H1 (cell line): Measurements from ENCODE around the gene LYZL4. TPM values are rescaled to one million over a fixed set of nuclear protein-coding genes. Genes with fewer than 3 reads are reported as not detected.

Experiments
- CTCF ChIA-PET: fragments of 300-600 bp; sonication (Branson Sonifier 250); formaldehyde crosslinking; loops from one replicate; lab custom pipeline; 2021; ENCODE audit not compliant: partially characterized antibody; lab: Charles Lee
- POLR2A ChIA-PET: fragments of 300-600 bp; sonication (Branson Sonifier 250); formaldehyde crosslinking; loops from one replicate; lab custom pipeline; 2021; ENCODE audit warnings: inconsistent platforms; ENCODE audit not compliant: partially characterized antibody; lab: Charles Lee
- DNase-seq, 2 experiments: peaks; one replicate each; pipeline versions ENCODE4 v3.0.0 to v3.0.0-alpha.2; 2010 to 2022; ENCODE audit warnings: low spot score in 2 of 2, low read depth in 1 of 2, mixed read lengths in 1 of 2
- FAIRE-seq: peaks from 2 replicates; lab custom pipeline; 2011; peaks lifted over from hg19 to GRCh38; lab: Jason Lieb, UNC
- H2AFZ ChIP-seq: 2 replicates; pipeline ENCODE4 v1.8.1; 2012; ENCODE audit warnings: low read length, inconsistent platforms
- H2AK5ac ChIP-seq: 2 replicates; pipeline ENCODE4 v1.6.1; 2013; ENCODE audit warnings: low read depth, low read length
- H2BK120ac ChIP-seq: replicated peaks from 2 replicates; pipeline ENCODE3; 2013; ENCODE audit warnings: low read depth, low read length, inconsistent platforms
- H2BK12ac ChIP-seq: 2 replicates; pipeline ENCODE4 v1.6.1; 2013; ENCODE audit warnings: low read depth, low read length
- H2BK15ac ChIP-seq: 2 replicates; pipeline ENCODE4 v1.6.1; 2013; ENCODE audit warnings: low read length
- H2BK20ac ChIP-seq: 2 replicates; pipeline ENCODE4 v1.6.1; 2013; ENCODE audit warnings: low read length
- H2BK5ac ChIP-seq: 2 replicates; pipeline ENCODE4 v1.6.1; 2013; ENCODE audit warnings: low read depth, low read length
- H3K14ac ChIP-seq: 2 replicates; pipeline ENCODE4 v1.6.1; 2013; ENCODE audit warnings: inconsistent platforms; ENCODE audit not compliant: insufficient read length
- H3K18ac ChIP-seq: 2 replicates; pipeline ENCODE4 v1.6.1; 2013; ENCODE audit warnings: low read length; ENCODE audit errors: extremely low read depth
- H3K23ac ChIP-seq: 2 replicates; pipeline ENCODE4 v1.6.1; 2013; ENCODE audit warnings: inconsistent platforms; ENCODE audit not compliant: insufficient read length
- H3K23me2 ChIP-seq: 2 replicates; pipeline ENCODE4 v1.6.1; 2013; ENCODE audit warnings: low read depth, low read length
- H3K27ac ChIP-seq: 2 replicates; pipeline ENCODE4 v1.6.1; 2011; ENCODE audit warnings: low read depth, low read length, inconsistent platforms
- H3K27me3 ChIP-seq, 4 experiments: replicated peaks in 1 of 4; 1 replicate in 1 of 4; 2 replicates in 3 of 4; pipeline versions ENCODE4 v1.6.1 to v1.8.1; 2011 to 2013; ENCODE audit warnings: low read length in 3 of 4, mild to moderate bottlenecking in 3 of 4, inconsistent platforms in 2 of 4, mixed read lengths in 2 of 4, moderate library complexity in 1 of 4; ENCODE audit not compliant: control insufficient read depth in 3 of 4, insufficient read depth in 3 of 4; ENCODE audit errors: extremely low read depth in 1 of 4
- H3K36me3 ChIP-seq, 4 experiments: 2 replicates each; pipeline versions ENCODE4 v1.6.1 to v1.8.1; 2011 to 2013; ENCODE audit warnings: mild to moderate bottlenecking in 4 of 4, low read length in 3 of 4, moderate library complexity in 2 of 4, control low read depth in 1 of 4, inconsistent platforms in 1 of 4; ENCODE audit not compliant: insufficient read depth in 4 of 4, control insufficient read depth in 2 of 4
- H3K4ac ChIP-seq: replicated peaks from 2 replicates; pipeline ENCODE3; 2013; ENCODE audit warnings: low read length, low read depth, mixed read lengths, inconsistent platforms; ENCODE audit not compliant: insufficient read length
- H3K4me1 ChIP-seq, 4 experiments: replicated peaks in 1 of 4; 1 replicate in 1 of 4; 2 replicates in 3 of 4; pipeline versions ENCODE4 v1.6.1 to v1.8.1; 2011 to 2013; ENCODE audit warnings: low read length in 3 of 4, inconsistent platforms in 2 of 4, mixed read lengths in 1 of 4; ENCODE audit not compliant: insufficient read depth in 4 of 4, control insufficient read depth in 3 of 4
- H3K4me2 ChIP-seq, 2 experiments: 2 replicates each; pipeline versions ENCODE4 v1.6.1 to v1.8.1; 2011 to 2013; ENCODE audit warnings: low read depth in 2 of 2, low read length in 2 of 2, control low read depth in 1 of 2, inconsistent platforms in 1 of 2, mild to moderate bottlenecking in 1 of 2; ENCODE audit not compliant: insufficient read depth in 1 of 2
- H3K4me3 ChIP-seq, 4 experiments: fragments of 200-600, 300-600 bp in 1 of 4; sonication (generic), shearing (Covaris generic), sonication (Bioruptor Twin) in 1 of 4; 2 replicates each; pipeline versions ENCODE4 v1.5.1 to v1.8.1; 2011 to 2016; ENCODE audit warnings: low read length in 4 of 4, low read depth in 3 of 4, control low read depth in 2 of 4, inconsistent platforms in 2 of 4, mild to moderate bottlenecking in 2 of 4, mixed read lengths in 1 of 4, moderate library complexity in 1 of 4; ENCODE audit not compliant: insufficient read depth in 2 of 4; ENCODE audit errors: extremely low read depth in 1 of 4
- H3K56ac ChIP-seq: replicated peaks from 2 replicates; pipeline ENCODE3; 2013; ENCODE audit warnings: low read depth, mild to moderate bottlenecking, mixed read lengths, low read length, inconsistent platforms; ENCODE audit not compliant: insufficient read length
- H3K79me1 ChIP-seq: 2 replicates; pipeline ENCODE4 v1.6.1; 2013; ENCODE audit warnings: low read depth, low read length, control low read depth
- H3K79me2 ChIP-seq, 2 experiments: 2 replicates each; pipeline versions ENCODE4 v1.6.1 to v1.8.1; 2012 to 2013; ENCODE audit warnings: low read length in 2 of 2, mild to moderate bottlenecking in 2 of 2, inconsistent platforms in 1 of 2; ENCODE audit not compliant: insufficient read depth in 2 of 2, control insufficient read depth in 1 of 2
- H3K9ac ChIP-seq, 4 experiments: replicated peaks in 1 of 4; 1 replicate in 1 of 4; 2 replicates in 3 of 4; pipeline versions ENCODE4 v1.6.1 to v1.8.1; 2011 to 2013; ENCODE audit warnings: low read depth in 3 of 4, low read length in 3 of 4, control low read depth in 2 of 4, mild to moderate bottlenecking in 2 of 4, moderate library complexity in 2 of 4, inconsistent platforms in 1 of 4; ENCODE audit errors: extremely low read depth in 1 of 4
- H3K9me3 ChIP-seq, 2 experiments: 2 replicates each; pipeline versions ENCODE4 v1.6.1 to v1.8.1; 2012 to 2013; ENCODE audit warnings: mild to moderate bottlenecking in 2 of 2, moderate library complexity in 2 of 2, control low read depth in 1 of 2, inconsistent platforms in 1 of 2, low read depth in 1 of 2, low read length in 1 of 2, mixed read lengths in 1 of 2; ENCODE audit not compliant: insufficient read depth in 2 of 2
- H4K20me1 ChIP-seq, 2 experiments: replicated peaks in 1 of 2; 2 replicates each; pipeline versions ENCODE3 to v1.8.1; 2011 to 2013; ENCODE audit warnings: inconsistent platforms in 2 of 2, low read length in 2 of 2, mild to moderate bottlenecking in 1 of 2; ENCODE audit not compliant: insufficient read depth in 2 of 2, control insufficient read depth in 1 of 2
- H4K5ac ChIP-seq: 2 replicates; pipeline ENCODE4 v1.6.1; 2013; ENCODE audit warnings: low read length, low read depth, mixed read lengths, inconsistent platforms; ENCODE audit not compliant: insufficient read length
- H4K8ac ChIP-seq: 2 replicates; pipeline ENCODE4 v1.8.0; 2013; ENCODE audit warnings: mild to moderate bottlenecking, moderate library complexity, low read length, inconsistent platforms; ENCODE audit not compliant: insufficient read depth; ENCODE audit errors: extremely low read depth
- H4K91ac ChIP-seq: replicated peaks from 2 replicates; pipeline ENCODE3; 2013; ENCODE audit warnings: low read length, mixed read lengths, inconsistent platforms; ENCODE audit not compliant: insufficient read length
- FOSL1 ChIP-seq: IDR thresholded peaks from 2 replicates; pipeline ENCODE4 v1.6.1; 2011; ENCODE audit warnings: mild to moderate bottlenecking, low read depth, low read length, moderate library complexity; ENCODE audit not compliant: insufficient read depth
- YY1 ChIP-seq: IDR thresholded peaks from 2 replicates; pipeline ENCODE4 v1.6.1; 2011; ENCODE audit warnings: low read depth, mild to moderate bottlenecking, low read length
- WGBS, 2 experiments: shearing (Covaris generic) in 1 of 2; methylation state at CpG; one replicate each; pipeline versions ENCODE4 v1.1.6 to v1.1.7; 2013 to 2015; ENCODE audit warnings: low lambda C conversion rate in 2 of 2, mixed read lengths in 2 of 2, inconsistent platforms in 1 of 2, low coverage in 1 of 2, missing lambda C conversion rate in 1 of 2; ENCODE audit not compliant: insufficient replicate concordance in 2 of 2, insufficient coverage in 1 of 2, insufficient read length in 1 of 2; ENCODE audit errors: extremely low coverage in 1 of 2, missing lambda C conversion rate in 1 of 2; 5-methylcytosine and 5-hydroxymethylcytosine counted together
- polyA plus RNA-seq, 7 experiments: library from polyadenylated mRNA; depleted of rRNA in 3 of 7; stranded (reverse) in 5 of 7; unstranded in 2 of 7; fragments of >200 nt in 5 of 7; fragments of 200-250 nt in 2 of 7; gene quantifications; 1 replicate in 5 of 7; 2 replicates in 1 of 7; 4 replicates in 1 of 7; pipeline versions ENCODE4 v1.2.1 to v1.2.3, GENCODE V29; 2011 to 2013; ENCODE audit warnings: missing spikeins in 2 of 7, mixed read lengths in 2 of 7
- total RNA-seq: library from RNA; stranded (reverse); fragmentation: NEBNext Ultra II Directional; extraction: Animal tissue kit (Norgen Biotek cat#: 25700); gene quantifications from 2 replicates; pipeline ENCODE4 v1.2.1, GENCODE V29; 2021

Gene LYZL4
- total and polyA plus RNA-seq, 2 of the 8 experiments (the other 6 are each of a cell fraction or from before 2014, with no cell fraction given), result not detected

DNA sequence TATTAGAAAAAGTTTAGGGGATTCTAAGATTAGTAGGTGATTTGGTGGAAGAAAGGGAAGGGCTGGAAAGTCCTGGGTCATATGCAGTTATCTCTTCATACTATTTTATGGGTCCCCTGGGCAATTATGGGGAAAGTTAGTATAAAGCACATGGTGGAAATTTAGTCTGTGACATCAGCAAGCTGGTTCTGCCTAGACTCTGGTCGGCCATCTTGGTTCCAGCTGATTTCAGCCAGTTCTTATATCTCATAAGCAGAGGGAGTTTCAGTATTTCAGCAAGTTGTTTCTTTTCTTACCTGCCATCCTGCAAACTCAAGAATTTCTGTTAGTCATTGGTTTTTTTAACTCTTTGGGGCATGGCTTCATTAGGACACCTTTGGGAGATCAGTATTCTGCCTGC lies 1.0 kb upstream of the LYZL4 start:
- Histone ChIP-seq H3K23me2 (no peaks in the 10 kb centered on the region; the same call in 1 of the 2 replicates), H3K27ac (no peak overlapping the region), H3K14ac (no peak overlapping the region), H4K8ac (no peak overlapping the region), H3K18ac (no peak overlapping the region), H3K79me2 (no peaks in the 10 kb centered on the region), H2BK120ac (no peak overlapping the region), H2AK5ac (no peak overlapping the region), H3K56ac (no peak overlapping the region), H3K23ac (no peak overlapping the region), H2BK15ac (no peak overlapping the region)
- FAIRE-seq, result no peak
- CTCF ChIA-PET, result interaction anchor here (0.8 to 0.9 kb wide), 2 partner anchors 19 to 311 kb away, joined by 3 read pairs; no protein-coding TSS in a partner anchor
- TF ChIP-seq FOSL1, result no peak
- peak; percentile 63; the same call in 1 of the 2 replicates for TF ChIP-seq YY1
- TF ChIP-seq, all 59 proteins: peak for 1
- H2AFZ ChIP-seq, result no peak overlapping the region
- no peak overlapping the region for H3K4me3 ChIP-seq
- peaks cover 0 to 4% (median 0%) of the 10 kb centered on the region in 4 experiments; a peak in 1 of 7 replicates for H3K4me1 ChIP-seq
- no peaks in the 10 kb centered on the region; a peak in 1 of 7 replicates for H3K27me3 ChIP-seq
- no peak overlapping the region for H2BK5ac ChIP-seq
- no peak overlapping the region for H4K5ac ChIP-seq
- no peak overlapping the region for H4K91ac ChIP-seq
- no peaks in the 10 kb centered on the region for H3K36me3 ChIP-seq
- no peak overlapping the region for H2BK20ac ChIP-seq
- no peak overlapping the region for H3K4me2 ChIP-seq
- 85% methylated on average over 1 of the region's 1 CpG; no CpG with 5 or more reads in 1 of the 2 experiments for WGBS, 2 experiments
- no peak overlapping the region for H3K9ac ChIP-seq
- H4K20me1 ChIP-seq, result no peaks in the 10 kb centered on the region
- no peak overlapping the region for H3K4ac ChIP-seq
- POLR2A ChIA-PET, result no interaction called here
- H3K9me3 ChIP-seq, result no peaks in the 10 kb centered on the region
- DNase-seq, result no peak
- H3K79me1 ChIP-seq, result no peaks in the 10 kb centered on the region
- H2BK12ac ChIP-seq, result no peak overlapping the region
